ENCODE data around the gene GSK3B. TPM values are rescaled to one million over a fixed set of nuclear protein-coding genes. Genes with fewer than 3 reads are reported as not detected.

The GSK3B gene
- total and polyA plus RNA-seq, 2 donors (not counting 3 experiments of a cell fraction or from before 2014, with no cell fraction given): 22.1 to 50.1 TPM

DNA sequence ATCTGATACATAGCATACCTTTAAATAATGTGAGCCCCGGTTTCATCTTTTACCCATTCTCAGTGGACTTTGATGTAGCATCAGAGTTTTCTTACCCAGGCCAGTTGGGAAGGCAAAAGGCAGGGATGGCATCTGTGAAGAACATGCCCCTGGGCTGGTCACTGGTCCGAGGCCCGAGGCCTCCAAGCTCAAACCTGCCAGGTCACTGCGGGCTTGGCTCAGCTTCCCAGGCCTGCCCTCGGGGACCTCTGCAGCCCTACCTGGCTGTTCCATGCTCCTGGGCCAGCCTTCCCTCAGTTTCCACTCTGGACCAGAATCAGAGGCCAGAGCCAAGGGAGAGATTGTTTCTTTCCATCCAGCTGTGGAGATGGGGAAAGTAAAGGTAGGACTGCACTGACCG is 285.4 kb downstream of the GSK3B start:
- no peak overlapping the region for H2AFZ ChIP-seq (ENCODE audit: low read depth, low read length)
- H3K27me3 ChIP-seq (ENCODE audit: control insufficient read depth in 2 of 2, insufficient read depth in 2 of 2, low read length in 2 of 2): no peaks in the 10 kb centered on the region
- no peaks in the 10 kb centered on the region for H3K9me3 ChIP-seq (replicated peaks; ENCODE audit: control insufficient read depth, insufficient read depth, low read length)
- dilution Hi-C loops (cut with MboI; ENCODE audit: extremely low pct_ligation_motif_present, low sequenced_read_pairs) (no loop called here), intact Hi-C loops (cut with micrococcal nuclease) (no loop called here)
- H3K4me1 ChIP-seq (ENCODE audit: control insufficient read depth, extremely low read depth, insufficient read depth, low read length): peaks cover 7% of the 10 kb centered on the region
- no peak for TF ChIP-seq EZH2 (IDR thresholded peaks at IDR 0.05; ENCODE audit: borderline replicate concordance, low read depth, low read length, severe bottlenecking)
- TF ChIP-seq JUN (IDR thresholded peaks at IDR 0.05; ENCODE audit: borderline replicate concordance, insufficient read depth, insufficient read length, low read depth): no peak
- TF ChIP-seq FOS (IDR thresholded peaks at IDR 0.05; ENCODE audit: borderline replicate concordance, insufficient read depth, low read length): no peak
- no peak for TF ChIP-seq GATA2 (IDR thresholded peaks at IDR 0.05; ENCODE audit: insufficient read depth, insufficient read length, low read depth, low read length)
- TF ChIP-seq, protein P1, sequence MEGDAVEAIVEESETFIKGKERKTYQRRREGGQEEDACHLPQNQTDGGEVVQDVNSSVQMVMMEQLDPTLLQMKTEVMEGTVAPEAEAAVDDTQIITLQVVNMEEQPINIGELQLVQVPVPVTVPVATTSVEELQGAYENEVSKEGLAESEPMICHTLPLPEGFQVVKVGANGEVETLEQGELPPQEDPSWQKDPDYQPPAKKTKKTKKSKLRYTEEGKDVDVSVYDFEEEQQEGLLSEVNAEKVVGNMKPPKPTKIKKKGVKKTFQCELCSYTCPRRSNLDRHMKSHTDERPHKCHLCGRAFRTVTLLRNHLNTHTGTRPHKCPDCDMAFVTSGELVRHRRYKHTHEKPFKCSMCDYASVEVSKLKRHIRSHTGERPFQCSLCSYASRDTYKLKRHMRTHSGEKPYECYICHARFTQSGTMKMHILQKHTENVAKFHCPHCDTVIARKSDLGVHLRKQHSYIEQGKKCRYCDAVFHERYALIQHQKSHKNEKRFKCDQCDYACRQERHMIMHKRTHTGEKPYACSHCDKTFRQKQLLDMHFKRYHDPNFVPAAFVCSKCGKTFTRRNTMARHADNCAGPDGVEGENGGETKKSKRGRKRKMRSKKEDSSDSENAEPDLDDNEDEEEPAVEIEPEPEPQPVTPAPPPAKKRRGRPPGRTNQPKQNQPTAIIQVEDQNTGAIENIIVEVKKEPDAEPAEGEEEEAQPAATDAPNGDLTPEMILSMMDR (IDR thresholded peaks at IDR 0.05; ENCODE audit: extremely low read depth in 1 of 2, insufficient read depth in 1 of 2, low read depth in 1 of 2, low read length in 2 of 2): no peak
- TF ChIP-seq POLR2AphosphoS5 (IDR thresholded peaks at IDR 0.05; ENCODE audit: insufficient read depth, low read depth, low read length): no peak
- TF ChIP-seq POLR2A (IDR thresholded peaks at IDR 0.05; ENCODE audit: low read depth, low read length): no peak
- TF ChIP-seq, protein P2, sequence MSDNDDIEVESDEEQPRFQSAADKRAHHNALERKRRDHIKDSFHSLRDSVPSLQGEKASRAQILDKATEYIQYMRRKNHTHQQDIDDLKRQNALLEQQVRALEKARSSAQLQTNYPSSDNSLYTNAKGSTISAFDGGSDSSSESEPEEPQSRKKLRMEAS (IDR thresholded peaks at IDR 0.05; ENCODE audit: insufficient read depth, insufficient read length): no peak
- no peak for TF ChIP-seq MYC (IDR thresholded peaks at IDR 0.05; ENCODE audit: low read depth, low read length)
- no TSS peak for BruUV-seq (replicated peaks)
- no peak overlapping the region for H3K9ac ChIP-seq (replicated peaks; ENCODE audit: extremely low read depth, insufficient read depth, low read length)
- H3K9me1 ChIP-seq (replicated peaks; ENCODE audit: control insufficient read depth, extremely low read depth, insufficient read depth, low read length): no peaks in the 10 kb centered on the region
- no peaks in the 10 kb centered on the region for H4K20me1 ChIP-seq (replicated peaks; ENCODE audit: control insufficient read depth, extremely low read depth, insufficient read depth, low read length)
- H3K4me3 ChIP-seq (replicated peaks in 1 of 3; ENCODE audit: insufficient read depth in 1 of 3, low read depth in 1 of 3, low read length in 3 of 3): no peak overlapping the region
- no peaks in the 10 kb centered on the region for H3K36me3 ChIP-seq (ENCODE audit: control insufficient read depth in 2 of 2, extremely low read depth in 1 of 2, insufficient read depth in 2 of 2, low read length in 2 of 2)
- FAIRE-seq (no peak), DNase-seq (ENCODE audit: low read depth, low spot score) (no peak)
- H3K27ac ChIP-seq (ENCODE audit: insufficient read depth, low read depth, low read length): no peak overlapping the region
- CTCF ChIA-PET: interaction anchor here (1.0 to 1.4 kb wide), 3 partner anchors 9 to 11 kb away, joined by 3 to 6 read pairs (median 4); no protein-coding TSS in a partner anchor
- H3K79me2 ChIP-seq (ENCODE audit: control insufficient read depth, insufficient read depth, low read length): no peaks in the 10 kb centered on the region
- no peak overlapping the region for H3K4me2 ChIP-seq (ENCODE audit: insufficient read depth, low read length)
- POLR2A ChIA-PET: no interaction called here
